ENCODE data around the gene SLC9A9.

The SLC9A9 gene

DNA sequence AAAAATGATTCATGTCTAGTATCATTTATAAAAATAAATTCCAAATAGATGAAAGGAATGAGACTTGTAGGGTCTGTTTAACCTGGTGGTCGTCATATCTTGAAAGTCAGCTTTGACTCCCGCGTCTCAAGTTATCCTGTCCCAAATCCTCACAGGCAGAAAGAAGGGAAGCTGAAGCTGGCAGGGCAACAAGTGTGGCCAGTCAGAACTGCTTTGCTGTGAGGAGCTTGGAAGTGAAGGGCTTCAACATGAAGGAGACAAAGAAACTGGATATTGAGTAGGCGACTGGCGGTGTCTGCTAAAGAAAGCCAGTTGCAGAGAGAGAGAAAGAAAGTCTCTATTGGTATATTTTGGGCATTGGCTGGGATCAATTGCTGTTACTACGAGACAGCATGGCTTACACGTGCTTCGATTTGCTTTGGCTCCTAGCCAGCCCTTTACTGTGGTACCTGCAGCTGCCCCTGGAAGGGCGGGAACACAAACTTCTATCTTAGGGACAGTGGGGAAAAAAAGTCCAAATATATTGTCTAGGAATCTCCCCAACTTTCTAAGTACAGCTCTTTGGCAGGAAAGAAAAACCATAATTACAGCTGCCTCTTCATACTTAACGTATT, 621.5 kb downstream of the SLC9A9 start:
- DNase-seq (ENCODE audit: extremely low read depth, low read depth): no peak
- no peak overlapping the region for H3K4me3 ChIP-seq (replicated peaks; ENCODE audit: low read depth, low read length)
- TF ChIP-seq, protein P1, sequence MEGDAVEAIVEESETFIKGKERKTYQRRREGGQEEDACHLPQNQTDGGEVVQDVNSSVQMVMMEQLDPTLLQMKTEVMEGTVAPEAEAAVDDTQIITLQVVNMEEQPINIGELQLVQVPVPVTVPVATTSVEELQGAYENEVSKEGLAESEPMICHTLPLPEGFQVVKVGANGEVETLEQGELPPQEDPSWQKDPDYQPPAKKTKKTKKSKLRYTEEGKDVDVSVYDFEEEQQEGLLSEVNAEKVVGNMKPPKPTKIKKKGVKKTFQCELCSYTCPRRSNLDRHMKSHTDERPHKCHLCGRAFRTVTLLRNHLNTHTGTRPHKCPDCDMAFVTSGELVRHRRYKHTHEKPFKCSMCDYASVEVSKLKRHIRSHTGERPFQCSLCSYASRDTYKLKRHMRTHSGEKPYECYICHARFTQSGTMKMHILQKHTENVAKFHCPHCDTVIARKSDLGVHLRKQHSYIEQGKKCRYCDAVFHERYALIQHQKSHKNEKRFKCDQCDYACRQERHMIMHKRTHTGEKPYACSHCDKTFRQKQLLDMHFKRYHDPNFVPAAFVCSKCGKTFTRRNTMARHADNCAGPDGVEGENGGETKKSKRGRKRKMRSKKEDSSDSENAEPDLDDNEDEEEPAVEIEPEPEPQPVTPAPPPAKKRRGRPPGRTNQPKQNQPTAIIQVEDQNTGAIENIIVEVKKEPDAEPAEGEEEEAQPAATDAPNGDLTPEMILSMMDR (IDR thresholded peaks at IDR 0.05; ENCODE audit: low read depth, low read length, missing control alignments): no peak

DNA sequence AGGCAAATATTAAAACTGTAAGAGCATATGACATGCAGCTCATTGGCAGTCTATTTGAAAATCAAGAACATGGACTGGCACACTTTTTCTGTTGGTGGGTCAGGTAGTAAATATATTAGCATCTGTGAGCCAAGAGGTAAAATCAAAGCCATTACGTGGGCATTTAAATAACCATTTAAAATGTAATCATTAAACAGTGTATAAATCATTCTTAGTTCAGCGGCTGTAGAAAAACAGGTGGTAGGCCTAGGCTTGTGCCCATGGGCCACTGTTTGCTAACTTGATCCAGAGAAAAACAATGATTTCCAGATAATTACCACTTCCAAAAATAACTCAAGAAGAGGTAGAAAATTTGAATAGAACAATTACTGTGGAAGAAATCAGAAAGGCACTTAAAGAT, 623.6 kb downstream of the SLC9A9 start:
- H3K4me3 ChIP-seq (replicated peaks; ENCODE audit: low read depth, low read length): no peak overlapping the region
- no peak for DNase-seq (ENCODE audit: extremely low read depth, low read depth)
- TF ChIP-seq, protein P1 (IDR thresholded peaks at IDR 0.05; ENCODE audit: low read depth, low read length, missing control alignments): no peak

DNA sequence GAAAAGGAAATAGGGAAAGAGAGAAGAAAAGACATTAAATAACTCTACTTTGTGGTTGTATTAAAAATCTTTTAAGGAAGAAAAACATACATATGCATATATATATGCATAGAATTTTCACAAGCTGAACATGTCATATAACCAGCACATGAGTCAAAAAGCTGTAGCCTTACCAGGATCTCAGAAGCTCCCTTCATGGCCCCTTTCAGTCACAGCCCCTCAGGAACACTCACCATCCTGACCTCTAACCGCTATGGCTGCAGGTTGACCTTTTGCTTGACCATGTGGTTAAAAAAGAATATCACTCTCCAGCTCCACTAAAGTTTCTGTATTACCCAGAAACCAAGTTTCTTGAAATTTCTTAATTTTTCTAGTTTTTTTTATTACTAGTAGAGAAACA, 625.3 kb downstream of the SLC9A9 start:
- TF ChIP-seq, protein P1 (IDR thresholded peaks at IDR 0.05; ENCODE audit: low read depth, low read length, missing control alignments): no peak
- no peak for DNase-seq (ENCODE audit: extremely low read depth, low read depth)
- no peak overlapping the region for H3K4me3 ChIP-seq (replicated peaks; ENCODE audit: low read depth, low read length)

DNA sequence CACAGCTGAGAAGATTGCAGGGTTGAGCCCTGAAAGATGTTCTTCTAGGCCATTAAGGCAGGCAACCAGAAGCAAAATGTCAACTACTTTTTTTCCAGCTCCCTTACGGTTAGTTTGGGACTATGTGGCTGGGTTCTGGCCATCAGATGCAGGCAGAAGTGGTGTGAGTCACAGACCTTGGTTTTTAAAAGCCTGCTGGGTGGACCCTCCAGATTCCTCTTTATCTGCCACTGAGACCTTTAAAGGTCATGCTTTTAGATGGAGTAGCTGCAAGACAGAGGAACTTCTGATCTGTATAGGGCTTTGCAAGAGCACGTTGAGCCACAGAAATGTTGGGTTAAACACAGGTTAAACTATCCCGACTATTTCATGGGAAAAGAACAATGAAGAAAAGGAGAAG, 625.8 kb downstream of the SLC9A9 start:
- no peak for DNase-seq (ENCODE audit: extremely low read depth, low read depth)
- TF ChIP-seq, protein P1 (IDR thresholded peaks at IDR 0.05; ENCODE audit: low read depth, low read length, missing control alignments): no peak
- H3K4me3 ChIP-seq (replicated peaks; ENCODE audit: low read depth, low read length): no peak overlapping the region

DNA sequence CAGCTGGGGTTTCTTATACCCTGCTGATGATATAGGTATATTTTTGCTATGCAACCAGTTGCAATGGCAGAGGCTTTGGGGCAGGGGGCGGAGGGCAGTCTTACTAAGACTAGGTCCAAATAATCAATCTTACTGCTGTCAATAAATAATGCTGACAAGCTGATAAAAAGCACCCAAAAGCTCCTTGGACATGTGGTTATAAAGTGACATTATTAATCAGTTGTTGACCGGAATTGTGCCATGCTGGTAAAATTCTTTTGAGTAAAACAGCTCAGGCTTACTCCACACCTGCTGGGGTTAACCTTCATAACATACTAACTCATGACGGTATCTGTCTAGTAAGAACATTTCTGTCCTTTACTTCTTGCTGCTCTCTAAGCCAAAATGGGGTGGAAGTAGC, 626.8 kb downstream of the SLC9A9 start:
- TF ChIP-seq, protein P1 (IDR thresholded peaks at IDR 0.05; ENCODE audit: low read depth, low read length, missing control alignments): no peak
- DNase-seq (ENCODE audit: extremely low read depth, low read depth): no peak

DNA sequence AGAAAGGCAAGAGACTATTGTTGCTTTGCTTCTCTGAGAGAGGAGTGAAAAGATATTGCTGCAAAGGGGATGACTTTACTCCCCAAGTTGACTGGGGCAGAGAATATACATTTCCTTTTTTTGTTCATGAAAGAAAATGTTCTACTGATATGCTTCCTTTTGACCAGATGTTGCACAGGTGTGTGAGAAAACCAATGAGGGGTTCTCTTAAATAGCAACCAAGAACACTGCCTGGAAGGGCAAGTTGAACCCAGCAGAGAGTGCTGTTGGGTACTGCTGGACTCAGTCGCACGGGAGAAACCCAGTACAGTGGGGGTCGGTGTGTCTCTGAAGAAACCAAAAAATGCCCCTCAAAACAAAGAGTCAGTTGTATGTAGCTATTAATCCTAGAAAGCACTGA, 627.5 kb downstream of the SLC9A9 start:
- no peak for DNase-seq (ENCODE audit: extremely low read depth, low read depth)
- H3K4me3 ChIP-seq (replicated peaks; ENCODE audit: low read depth, low read length): no peak overlapping the region
- TF ChIP-seq, protein P1 (IDR thresholded peaks at IDR 0.05; ENCODE audit: low read depth, low read length, missing control alignments): no peak

More for the DNA sequence above, 626.8 kb downstream of the SLC9A9 start:
- no peak overlapping the region for H3K4me3 ChIP-seq (replicated peaks; ENCODE audit: low read depth, low read length)

Measured in HFF-Myc (cell line).